AG09319 (cell line): ENCODE measurements around the gene TMEM9.

Experiments used
- DNase-seq: peaks from one replicate; pipeline ENCODE4 v3.0.0-alpha.2; 2010; ENCODE audit warnings: low read depth; ENCODE audit errors: extremely low read depth
- TF ChIP-seq, protein P1 (sequence below): IDR thresholded peaks from 2 replicates; pipeline ENCODE4 v1.5.1; 2011; ENCODE audit warnings: low read depth, mild to moderate bottlenecking, inconsistent platforms, low read length, moderate library complexity

Gene TMEM9

DNA sequence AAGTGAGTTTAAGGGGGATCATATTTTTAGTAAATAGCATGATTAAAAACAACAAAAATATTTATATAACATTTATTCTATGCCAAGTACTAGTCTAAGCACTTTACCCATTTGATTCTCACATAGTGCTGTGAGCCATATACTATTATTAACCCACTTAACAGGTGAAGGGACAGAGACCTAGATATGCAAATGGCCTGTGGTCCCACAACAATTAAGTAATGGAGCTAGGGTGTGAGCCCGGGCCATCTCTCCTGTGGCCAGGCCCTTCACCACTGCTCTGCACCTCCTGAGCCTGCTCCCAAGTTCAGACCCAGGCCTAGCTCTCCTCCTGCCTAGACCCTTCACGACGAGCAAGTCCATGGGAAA is 27.8 kb downstream of the TMEM9 start:
- no peak for DNase-seq
- TF ChIP-seq, protein P1, sequence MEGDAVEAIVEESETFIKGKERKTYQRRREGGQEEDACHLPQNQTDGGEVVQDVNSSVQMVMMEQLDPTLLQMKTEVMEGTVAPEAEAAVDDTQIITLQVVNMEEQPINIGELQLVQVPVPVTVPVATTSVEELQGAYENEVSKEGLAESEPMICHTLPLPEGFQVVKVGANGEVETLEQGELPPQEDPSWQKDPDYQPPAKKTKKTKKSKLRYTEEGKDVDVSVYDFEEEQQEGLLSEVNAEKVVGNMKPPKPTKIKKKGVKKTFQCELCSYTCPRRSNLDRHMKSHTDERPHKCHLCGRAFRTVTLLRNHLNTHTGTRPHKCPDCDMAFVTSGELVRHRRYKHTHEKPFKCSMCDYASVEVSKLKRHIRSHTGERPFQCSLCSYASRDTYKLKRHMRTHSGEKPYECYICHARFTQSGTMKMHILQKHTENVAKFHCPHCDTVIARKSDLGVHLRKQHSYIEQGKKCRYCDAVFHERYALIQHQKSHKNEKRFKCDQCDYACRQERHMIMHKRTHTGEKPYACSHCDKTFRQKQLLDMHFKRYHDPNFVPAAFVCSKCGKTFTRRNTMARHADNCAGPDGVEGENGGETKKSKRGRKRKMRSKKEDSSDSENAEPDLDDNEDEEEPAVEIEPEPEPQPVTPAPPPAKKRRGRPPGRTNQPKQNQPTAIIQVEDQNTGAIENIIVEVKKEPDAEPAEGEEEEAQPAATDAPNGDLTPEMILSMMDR, result no peak

DNA sequence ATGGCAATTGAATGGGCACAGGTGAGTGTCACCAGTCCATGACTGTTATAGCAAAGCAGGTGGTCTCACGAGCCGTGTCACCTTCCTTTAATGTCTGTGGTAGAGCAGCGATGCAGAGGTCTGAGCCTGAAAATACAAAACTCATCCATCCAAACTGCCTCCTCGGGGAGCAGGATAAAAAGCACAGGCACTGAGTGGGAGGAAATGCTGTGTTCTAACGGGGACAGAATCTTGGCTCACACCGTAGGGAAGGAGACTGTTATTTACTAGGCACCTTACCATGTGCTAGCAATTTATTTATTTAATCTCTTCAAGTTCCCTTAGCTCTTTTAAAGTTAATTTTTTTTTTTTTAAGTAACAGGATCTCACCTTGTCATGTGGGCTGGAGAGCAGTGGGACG is 28.5 kb downstream of the TMEM9 start:
- TF ChIP-seq, protein P1, result no peak

DNA sequence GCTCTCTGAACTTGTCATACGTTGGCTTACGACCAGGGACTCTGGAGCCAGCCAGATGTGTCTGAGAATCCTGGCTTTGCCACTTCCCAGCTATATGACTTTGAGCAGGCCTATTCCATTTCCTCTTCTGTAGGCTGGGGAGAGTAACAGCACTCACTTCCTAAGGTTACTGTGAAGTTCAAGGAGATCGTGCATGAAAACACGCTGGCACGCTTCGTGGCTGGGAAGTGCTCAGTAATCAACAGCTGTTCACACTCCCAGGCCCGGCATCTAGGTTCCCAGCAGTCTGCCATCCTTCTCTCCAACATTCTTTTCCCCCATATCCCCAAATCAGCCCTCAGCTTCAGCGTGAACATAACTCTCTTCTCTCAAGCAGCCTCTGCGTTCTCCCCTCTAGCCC is 29.3 kb downstream of the TMEM9 start:
- DNase-seq, result no peak
- TF ChIP-seq, protein P1, result no peak

More for the DNA sequence above, 28.5 kb downstream of the TMEM9 start:
- DNase-seq, result no peak

DNA sequence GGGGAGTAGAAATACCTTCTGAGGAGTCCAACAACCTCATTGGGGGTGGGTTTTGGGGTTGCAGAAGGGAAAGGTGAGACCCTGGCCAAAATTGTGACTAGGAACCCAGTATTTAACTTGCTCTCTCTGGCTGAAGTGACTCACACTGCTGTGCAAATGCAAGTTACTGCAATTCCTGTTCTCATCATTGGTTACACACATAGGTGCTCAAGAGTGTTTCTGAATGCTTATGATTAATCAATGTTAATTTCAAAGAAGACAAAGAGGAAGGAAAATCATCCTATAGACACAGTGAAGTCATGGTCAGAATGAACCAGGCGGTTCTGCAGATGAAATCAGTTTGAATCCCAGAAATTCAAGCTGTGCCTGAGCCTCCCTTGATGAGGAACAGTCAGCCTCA is 30.4 kb downstream of the TMEM9 start:
- DNase-seq, result no peak

DNA sequence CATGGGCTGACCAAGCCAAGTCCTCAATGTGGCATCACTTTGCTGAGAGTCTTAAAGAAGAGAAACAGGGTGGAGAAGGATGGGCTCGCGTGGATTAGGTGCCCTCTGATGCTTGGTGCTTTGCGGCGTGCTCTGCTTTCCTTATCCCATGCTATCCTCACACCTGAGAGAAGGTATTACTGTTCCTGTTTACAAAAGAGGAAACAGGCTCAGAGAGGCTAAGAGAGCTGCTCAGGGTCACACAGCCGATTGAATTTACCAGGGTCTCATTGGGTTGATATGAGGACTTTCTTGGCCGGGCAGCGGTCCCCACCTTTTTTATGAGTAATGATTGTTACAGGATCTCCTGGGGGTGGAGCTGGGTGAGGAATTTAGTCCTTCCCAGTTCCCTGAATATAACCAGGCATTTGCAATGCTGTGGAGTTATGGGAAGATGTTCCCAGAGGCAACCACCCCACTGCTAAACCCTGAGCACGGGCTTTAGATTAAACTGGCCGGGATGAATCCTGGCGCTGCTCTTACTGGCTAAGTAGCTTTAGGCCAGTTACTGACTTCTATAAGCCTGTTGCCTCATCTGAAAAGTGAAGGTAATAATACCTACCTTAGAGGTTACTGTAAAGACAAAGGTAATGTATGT is 31.8 kb downstream of the TMEM9 start:
- TF ChIP-seq, protein P1, result no peak
- no peak for DNase-seq

More for the DNA sequence above, 30.4 kb downstream of the TMEM9 start:
- TF ChIP-seq, protein P1, result no peak

DNA sequence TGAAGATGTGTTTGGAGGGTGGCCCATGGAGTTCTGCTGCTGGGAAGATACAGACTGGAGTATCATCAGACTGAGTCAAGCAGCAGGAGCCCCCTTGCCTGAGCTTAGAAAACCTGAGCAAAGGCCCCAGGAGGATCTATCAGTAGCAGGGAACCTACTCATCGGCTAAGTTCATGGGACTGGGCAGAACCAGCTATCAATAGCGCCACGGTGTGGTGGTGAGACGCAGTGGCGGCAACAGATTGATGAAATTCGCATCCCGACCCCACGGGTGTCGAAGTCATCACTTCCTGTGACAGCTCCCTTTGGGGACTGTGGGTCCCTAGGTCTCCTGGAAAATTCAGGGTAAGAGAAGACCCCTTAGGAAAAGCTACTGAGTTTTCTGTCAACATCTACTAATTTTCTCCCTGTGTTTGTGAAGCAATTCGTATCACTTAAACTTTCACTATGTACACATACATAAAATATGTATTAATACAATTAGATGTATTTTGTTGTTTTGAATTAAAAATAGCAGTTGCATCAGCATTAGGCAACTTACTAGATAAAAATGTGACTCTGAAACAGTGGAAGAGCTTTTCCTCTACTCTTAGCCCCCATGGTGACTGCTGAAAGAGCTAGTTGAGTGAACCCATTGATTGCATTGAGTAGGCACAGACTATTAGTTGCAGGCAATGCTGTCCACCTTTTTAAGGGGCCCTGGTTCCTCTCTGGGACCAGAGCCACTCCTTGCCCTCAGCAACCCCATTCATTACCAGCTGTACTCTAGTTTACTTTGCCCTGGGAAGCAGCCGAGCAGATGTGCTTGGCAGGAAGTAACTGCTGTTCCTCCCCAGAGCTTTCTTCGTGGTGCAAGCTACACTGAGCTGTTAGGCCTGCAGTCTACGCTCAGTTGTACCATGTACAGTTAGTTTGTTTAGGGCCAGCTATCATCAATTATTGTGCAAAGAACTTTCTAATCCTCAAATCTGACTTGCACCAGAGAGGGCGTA is 34.8 kb downstream of the TMEM9 start:
- TF ChIP-seq, protein P1, result peak; percentile 56
- no peak for DNase-seq

DNA sequence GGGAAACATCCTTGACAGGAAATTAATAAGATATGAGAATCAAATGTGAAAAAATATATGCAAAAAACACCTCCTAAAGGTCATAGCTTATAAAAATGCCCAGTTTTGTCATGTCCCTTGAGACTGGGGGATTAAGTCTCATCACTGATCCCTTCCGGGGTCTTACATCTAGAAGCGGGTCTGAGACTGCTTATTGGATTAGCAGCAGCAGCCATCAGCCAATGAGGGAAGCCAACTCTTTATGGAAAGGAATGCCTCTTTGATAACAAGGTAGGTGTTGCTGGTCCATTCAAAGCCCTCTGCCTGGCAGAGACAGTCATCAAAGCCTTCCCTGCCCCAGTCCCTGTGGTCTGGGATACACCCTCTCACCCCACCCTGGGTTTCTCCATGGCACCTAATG is 38.2 kb downstream of the TMEM9 start:
- TF ChIP-seq, protein P1, result no peak
- DNase-seq, result no peak
